NCI-H1694 (cell line): ENCODE data around the gene PPP2R3B.
"Not testable (repeated sequence)": the region's sequence is repeated elsewhere in the genome, so short reads cannot be mapped to it uniquely, and the experiment has no call there.

ENCODE experiments used
- DNase-seq: peaks from one replicate; lab custom pipeline; 2025; lab: John Stamatoyannopoulos, UW

Gene PPP2R3B

DNA sequence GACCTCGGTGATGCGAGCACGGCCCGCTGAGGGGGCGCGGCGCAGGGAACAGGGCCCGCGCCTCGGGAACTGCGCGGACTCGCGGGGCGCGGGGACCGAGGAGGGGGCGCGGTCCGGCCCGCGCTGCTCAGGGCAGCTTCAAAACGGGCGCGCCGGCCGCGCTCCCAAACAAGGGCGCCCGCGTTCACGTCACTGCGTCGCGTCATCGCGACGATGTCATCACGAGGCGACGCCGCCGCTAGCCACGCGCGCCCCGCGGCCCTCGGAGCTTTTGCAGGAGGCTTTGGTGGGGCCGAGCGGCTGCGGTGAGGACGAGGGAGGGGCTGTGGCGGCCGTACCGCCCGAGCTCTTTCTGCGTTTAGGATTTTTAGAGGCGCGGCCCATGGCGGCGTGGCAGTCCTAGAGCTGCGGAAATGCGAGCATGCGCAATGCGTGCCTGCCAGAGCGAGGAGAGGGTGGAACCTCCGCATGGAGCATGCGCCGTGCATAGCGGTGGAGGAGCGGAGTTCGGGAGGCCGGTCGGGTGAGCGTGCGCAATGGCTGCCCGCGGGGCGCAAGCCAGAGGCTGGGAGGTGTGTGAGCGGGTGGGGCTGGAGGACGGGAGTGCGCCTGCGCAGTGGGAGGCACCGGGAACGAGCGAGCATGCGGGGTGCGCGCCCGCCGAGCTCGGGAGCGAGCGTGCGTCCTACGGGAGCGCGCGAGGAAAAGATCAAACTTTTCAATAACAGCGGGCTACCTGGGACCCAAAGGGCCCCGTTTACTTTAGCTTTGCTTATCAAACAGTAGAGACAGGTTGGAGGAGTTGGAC lies at the start of gene PPP2R3B:
Gene PPP2R3B (minus strand): TSS at position 140 of the 808 bp plus-strand sequence. CDS start 216 bp downstream, outside the sequence.
- DNase-seq, result no peak

DNA sequence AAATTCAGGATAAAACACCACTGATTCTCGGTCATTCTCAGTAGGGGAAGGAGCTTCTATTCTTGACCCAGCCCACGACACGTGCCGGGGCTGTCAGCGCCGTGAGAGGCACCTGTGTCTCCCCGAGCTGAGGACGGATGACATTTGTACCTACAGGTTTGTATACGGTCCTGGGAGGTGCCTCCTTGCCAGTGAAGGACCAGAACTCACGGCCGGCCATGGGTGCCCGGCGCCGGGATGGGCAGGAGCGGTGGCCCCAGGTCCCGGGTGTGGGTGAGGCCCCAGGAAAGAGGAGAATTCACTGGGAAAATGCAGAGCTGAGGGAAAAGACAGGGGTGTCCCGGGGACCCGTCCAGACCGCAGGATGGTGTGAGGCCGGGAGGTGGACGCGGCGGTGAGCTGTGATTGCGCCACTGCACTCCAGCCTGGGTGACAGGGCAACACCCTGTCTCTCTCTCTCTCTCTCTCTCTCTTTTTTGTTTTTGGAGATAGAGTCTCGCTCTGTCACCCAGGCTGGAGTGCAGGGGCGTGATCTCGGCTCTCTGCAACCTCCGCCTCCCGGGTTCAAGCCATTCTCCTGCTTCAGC lies 48.9 kb upstream of the PPP2R3B start:
- no peak for DNase-seq

- no peak for DNase-seq
These were observed 48.2 kb upstream of the PPP2R3B start for GRCh38 chrX:434946-435345.

DNA sequence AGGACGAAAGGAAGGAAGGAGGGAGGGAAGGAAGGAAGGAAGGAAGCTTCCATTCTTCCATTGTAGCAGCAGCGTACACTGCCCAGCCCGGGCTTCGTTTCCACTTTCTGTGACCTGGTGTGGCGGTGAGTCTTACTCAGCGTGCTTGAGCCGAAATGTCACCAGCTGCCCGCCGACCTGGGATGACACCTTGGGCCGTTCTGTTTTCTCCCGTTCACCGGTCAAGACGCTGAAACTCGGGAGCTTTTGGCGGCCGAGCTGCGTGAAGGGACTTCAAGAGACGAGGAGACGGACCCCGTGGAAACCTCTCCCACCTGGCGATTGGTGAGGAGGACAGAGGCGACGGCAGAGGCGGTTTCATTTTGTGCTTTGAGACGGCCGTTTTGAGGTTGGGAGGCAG lies 47.1 kb upstream of the PPP2R3B start:
- no peak for DNase-seq

DNA sequence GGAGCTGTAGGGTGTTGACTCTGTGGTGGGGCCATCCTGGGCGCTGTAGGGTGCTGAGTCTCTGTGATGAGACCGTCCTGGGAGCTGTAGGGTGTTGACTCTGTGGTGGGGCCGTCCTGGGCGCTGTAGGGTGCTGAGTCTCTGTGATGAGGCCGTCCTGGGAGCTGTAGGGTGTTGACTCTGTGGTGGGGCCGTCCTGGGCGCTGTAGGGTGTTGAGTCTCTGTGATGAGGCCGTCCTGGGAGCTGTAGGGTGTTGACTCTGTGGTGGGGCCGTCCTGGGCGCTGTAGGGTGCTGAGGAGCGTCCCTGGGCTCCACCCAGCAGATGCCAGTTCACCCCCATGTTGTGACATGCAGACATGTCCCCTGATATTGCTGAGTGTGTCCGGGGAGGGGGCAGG lies 46.0 kb upstream of the PPP2R3B start:
- DNase-seq, result not testable (repeated sequence)

DNA sequence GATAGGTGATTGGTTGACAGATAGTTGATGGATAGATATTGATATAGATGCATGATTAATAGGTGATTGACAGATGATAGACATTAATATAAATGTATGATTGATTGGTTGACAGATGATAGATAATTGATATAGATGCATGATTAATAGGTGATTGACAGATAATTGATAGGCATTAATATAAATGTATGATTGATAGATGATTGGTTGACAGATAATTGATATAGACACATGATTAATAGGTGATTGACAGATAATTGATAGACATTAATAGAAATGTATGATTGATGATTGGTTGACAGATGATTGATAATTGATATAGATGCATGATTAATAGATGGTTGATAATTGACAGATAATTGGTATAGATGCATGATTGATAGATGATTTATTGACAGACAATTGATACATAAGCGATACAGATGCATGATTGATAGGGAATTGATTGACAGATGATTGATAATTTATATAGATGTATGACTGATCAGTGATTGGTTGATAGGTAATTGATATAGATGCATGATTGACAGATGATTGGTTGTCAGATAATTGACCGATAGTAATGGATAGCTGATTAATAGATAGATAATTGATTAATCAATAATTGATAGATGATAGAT lies 44.9 kb upstream of the PPP2R3B start:
- no peak for DNase-seq

DNA sequence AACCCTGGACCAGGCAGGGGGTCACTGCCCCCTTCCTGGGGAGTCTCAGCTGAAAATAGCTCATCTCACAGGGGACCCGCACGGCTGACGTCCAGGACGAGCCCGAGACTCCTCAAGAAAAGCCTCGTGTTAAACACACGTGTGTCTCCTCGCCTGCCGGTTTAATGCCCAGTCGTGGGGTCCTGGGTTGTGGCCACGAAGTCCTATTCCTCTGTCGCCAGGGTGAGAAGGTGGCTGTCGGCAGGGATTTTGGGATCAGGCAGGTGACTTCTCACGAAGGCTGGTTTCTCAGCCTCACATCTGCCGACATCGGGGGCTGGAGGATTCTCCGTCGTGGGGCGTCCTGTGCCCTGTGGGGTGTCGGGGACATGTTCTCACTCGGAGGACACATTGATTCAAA lies 44.3 kb upstream of the PPP2R3B start:
- no peak for DNase-seq

GRCh38 chrX:429266-429825 lies 42.6 kb upstream of the PPP2R3B start:
- no peak for DNase-seq

GRCh38 chrX:427812-428725 lies 41.4 kb upstream of the PPP2R3B start:
- no peak for DNase-seq

GRCh38 chrX:426881-427280 lies 40.2 kb upstream of the PPP2R3B start:
- no peak for DNase-seq

DNA sequence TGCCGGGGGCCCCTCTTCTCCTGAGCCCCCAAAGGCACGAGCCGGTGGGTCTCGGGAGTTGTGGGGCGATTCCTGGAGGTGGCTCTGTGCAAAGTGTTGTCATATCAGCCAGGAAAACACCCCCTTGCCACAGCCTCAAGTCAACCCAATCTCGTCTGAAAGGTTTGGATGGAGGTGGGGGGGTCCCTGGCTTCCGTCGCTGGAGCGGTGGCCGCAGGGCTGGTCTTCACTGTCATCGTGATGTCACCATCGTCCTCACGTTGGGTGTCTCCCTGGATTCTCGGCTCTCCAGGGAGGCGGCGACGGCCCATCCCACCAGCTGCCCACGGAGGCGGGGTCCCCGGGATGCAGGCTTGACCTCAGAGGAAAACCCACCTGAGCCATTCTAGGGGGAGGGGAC lies 38.3 kb upstream of the PPP2R3B start:
- DNase-seq, result no peak

DNA sequence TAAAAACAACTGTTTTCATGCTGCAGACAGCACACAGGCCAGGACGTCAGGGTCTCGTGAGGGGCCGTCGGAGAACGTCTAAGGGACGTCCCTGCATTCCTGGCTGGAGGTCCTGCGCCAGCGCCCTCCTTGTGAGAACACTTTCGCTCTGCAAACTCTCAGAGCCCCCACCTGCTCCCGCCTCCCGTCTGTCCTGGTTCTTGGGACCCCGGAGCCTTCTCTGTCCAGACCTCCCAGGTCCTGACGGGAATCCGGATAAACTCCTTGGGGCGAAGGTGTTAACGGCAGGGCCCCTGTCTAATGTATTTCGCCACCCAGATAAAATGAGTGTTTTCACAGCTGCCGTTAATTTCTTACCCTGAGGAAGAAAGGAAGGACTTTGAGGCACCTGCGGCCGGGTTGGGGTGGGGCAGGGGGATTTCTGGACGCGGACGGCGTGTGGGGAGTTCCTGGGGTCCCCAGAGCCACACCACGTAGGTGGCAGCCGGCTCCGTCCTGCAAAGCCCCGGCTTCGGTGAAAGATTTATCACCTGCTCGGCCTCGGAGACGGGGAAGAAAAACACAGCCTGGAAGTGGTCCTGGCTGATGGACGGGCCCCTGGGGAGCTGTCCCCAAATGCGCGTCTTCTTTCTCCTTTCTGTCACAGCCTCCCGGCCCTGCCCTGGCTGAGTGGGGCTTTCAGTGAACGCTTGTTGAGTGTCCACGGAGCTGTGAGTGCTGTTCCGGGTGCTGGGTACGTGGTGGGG lies 35.1 kb upstream of the PPP2R3B start:
- DNase-seq, result no peak

DNA sequence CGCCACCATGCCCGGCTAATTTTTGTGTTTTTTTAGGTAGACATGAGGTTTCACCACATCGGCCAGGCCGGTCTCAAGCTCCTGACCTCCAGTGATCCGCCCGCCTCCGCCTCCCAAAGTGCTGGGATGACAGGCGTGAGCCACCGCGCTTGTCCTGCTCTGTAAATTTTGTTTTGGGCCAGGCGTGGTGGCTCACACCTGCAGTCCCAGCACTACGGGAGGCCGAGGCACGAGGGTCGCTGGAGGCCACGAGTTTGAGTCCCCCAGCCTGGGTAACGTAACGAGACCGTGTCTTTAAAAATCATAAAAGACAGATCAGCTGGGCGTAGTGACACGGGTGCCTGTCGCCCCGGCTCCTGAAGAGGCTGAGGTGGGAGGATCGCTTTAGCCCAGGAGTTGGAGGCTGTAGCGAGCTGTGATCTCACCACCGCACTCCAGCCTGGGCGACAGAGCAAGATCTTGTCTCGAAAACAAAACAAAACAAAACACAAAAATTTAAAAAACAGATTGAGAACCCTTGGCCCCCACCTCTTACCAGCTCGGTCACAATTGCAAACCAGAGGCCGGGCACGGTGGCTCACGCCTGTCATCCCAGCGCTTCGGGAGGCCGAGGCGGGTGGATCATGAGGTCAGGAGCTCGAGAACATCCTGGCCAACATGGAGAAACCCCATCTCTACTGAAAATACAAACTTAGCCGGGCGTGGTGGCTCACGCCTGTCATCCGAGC lies 34.0 kb upstream of the PPP2R3B start:
- no peak for DNase-seq

DNA sequence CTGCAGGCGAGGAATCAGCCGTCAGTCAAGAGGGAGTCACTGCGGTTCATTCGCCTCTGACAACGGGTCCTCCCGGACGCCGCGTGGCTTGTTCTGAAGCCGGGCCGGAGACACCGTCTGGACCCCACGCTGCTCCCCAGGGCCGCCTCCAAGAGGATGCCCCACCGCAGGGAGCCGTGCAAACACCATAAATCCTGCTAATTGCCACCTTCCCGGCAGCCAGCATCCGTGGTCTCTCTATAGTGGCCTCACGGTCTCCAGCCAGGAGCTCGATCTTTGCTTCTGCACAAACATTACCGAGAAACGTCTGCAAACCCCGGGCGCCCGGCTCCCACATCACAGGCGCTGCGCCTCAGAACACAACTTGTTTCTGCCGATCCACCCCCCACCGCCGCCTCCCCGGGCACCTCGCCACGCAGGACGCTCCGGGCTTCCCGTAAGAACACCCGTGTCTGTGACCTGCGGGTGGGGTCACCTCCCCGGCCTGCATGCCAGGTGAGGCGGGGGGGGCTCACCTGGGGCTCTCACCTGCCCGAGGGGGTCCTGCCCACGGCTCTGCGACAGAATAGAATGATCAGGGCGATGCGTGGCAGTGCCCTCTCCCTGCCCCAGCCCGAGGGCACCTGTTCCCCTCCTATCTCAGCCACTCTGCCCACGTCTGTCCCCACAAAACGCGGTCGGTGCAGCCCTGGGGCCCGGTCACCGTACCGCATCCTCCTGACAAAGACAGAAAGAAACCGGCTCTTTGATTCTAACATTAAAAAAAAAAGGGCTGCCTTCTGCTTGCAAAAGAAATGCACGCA lies 32.4 kb upstream of the PPP2R3B start:
- DNase-seq, result no peak

DNA sequence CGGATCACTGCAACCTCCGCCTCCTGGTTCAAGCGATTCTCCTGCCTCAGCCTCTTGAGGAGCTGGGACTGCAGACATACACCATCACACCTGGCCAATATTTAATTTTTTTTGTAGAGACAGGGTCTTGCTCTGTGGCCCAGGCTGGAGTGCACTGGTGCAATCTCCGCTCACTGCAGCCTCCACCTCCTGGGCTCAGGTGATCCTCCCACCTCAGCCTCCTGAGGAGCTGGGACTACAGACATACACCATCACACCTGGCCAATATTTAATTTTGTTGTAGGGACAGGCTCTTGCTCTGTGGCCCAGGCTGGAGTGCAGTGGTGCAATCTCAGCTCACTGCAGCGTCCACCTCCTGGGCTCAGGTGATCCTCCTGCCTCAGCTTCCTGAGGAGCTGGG lies 28.8 kb upstream of the PPP2R3B start:
- not testable (repeated sequence) for DNase-seq

DNA sequence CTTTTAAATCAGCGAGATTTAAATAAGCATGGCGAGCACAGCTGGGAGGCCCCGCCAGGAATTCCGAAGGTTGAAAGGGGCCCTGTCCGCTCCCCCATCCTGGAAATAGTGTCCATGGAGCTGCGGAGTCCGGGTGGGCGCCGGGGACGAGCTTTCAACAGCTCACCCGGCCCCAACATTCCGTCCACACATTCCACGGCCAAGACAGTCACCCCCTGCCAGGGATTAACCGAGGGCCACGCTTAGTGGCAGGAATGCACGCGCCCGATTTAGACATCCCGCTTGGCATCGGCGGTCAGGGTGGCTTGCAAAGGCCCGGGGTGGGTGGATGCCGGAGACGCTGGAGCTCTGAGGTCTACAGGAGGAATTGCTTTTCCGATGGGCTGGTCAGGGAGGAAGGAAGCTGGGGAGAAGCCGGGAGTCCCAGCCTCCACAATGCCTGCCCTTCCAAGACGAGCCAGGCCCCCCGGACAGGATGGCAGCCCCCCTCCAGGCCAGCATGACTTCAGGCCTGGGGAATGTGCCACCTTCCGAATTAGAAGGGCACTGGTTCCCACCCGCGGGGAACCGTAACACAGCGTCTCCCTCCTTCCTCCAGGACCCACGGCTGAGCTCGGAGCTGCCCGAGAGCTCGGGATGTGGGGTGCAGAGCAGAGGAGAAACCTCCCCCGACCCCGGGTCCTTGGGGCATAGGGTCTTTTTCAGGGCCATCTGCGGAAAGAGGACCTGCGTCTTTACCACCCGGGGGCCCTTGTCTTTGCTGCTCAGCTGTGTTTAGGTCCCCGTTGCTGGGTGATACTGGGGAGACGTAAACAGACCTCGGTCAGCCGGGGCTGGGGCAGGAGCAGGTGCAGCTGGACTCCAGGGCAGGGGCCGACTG lies 26.9 kb upstream of the PPP2R3B start:
- DNase-seq, result no peak

DNA sequence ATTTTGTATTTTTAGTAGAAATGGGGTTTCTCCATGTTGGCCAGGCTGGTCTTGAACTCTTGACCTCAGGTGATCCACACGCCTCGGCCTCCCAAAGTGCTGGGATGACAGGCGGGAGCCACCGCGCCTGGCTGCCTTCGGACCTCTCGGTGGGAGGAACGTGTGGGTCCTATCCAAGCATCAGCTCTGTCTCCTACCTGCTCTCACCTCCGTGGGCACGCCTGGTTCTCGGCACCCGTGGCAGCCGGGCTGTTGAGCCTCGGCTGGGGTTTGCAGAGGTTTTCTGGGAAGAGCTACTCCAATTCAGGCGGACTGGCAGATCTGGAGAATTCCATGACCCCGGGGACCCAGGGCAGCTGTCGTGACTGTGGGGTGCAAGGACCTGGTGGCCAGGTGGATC lies 23.6 kb upstream of the PPP2R3B start:
- no peak for DNase-seq

- DNase-seq, result no peak
These were observed 18.4 kb upstream of the PPP2R3B start for GRCh38 chrX:405149-405548.

DNA sequence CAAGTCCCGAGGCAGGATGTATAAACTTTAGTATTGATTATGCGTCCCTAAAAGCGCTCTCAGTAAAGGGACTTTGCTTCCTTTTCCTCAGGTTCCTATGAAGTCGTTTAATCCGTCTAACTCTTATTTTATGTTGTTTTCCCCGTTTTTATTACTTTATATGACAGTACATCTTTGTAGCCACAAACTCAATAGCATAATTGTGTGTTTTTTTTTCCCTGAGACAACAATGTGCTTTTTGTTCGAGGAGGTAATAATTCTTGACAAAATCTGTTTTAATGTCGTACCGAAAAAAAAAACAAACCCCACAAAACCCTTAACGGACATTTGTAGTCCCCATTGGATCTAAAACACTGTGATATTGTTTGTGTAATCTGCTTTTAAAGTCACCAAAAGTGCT lies 17.9 kb upstream of the PPP2R3B start:
- DNase-seq, result no peak
